22Rv1 (cell line): ENCODE results near the gene PRR15.

Experiments used
- ZFX ChIP-seq: fragments of 450-650 bp; IDR thresholded peaks from 2 replicates; pipeline ENCODE4 v1.6.1; 2017; ENCODE audit warnings: antibody characterized with exemption, borderline replicate concordance
- TF ChIP-seq, protein P1 (sequence below): fragments of 450-650 bp; IDR thresholded peaks from 2 replicates; pipeline ENCODE4 v1.5.1; 2017; ENCODE audit warnings: mild to moderate bottlenecking

DNA sequence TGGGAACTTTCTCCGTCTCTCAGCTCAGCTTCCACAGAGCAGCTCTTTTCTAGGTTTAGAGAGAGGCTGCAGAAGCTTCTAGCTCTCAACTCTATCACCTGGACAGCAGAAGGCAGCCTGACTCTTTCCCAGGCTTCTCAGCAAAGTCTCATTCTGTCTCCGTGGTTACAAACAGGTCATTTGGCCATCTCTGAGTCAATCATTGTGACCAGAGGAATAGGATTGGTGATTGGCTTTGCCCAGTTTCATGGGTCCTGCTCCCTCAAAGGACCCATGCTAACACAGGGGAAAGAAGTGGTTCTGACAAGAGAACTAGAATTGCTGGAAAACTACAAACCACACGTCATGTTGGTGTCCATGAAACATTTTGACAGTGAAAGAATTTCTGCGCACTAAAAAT, 43.6 kb downstream of the PRR15 start:
- TF ChIP-seq, protein P1, sequence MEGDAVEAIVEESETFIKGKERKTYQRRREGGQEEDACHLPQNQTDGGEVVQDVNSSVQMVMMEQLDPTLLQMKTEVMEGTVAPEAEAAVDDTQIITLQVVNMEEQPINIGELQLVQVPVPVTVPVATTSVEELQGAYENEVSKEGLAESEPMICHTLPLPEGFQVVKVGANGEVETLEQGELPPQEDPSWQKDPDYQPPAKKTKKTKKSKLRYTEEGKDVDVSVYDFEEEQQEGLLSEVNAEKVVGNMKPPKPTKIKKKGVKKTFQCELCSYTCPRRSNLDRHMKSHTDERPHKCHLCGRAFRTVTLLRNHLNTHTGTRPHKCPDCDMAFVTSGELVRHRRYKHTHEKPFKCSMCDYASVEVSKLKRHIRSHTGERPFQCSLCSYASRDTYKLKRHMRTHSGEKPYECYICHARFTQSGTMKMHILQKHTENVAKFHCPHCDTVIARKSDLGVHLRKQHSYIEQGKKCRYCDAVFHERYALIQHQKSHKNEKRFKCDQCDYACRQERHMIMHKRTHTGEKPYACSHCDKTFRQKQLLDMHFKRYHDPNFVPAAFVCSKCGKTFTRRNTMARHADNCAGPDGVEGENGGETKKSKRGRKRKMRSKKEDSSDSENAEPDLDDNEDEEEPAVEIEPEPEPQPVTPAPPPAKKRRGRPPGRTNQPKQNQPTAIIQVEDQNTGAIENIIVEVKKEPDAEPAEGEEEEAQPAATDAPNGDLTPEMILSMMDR: no peak
- no peak for TF ChIP-seq ZFX
